ENCODE results near the gene COX7A2L.

Gene COX7A2L

GRCh38 chr2:42315844-42316470, 45.1 kb downstream of the COX7A2L start:
- no peak for DNase-seq

GRCh38 chr2:42314892-42315468, 46.0 kb downstream of the COX7A2L start:
- no peak for DNase-seq

GRCh38 chr2:42312106-42312505, 48.9 kb downstream of the COX7A2L start:
- no peak for DNase-seq

DNA sequence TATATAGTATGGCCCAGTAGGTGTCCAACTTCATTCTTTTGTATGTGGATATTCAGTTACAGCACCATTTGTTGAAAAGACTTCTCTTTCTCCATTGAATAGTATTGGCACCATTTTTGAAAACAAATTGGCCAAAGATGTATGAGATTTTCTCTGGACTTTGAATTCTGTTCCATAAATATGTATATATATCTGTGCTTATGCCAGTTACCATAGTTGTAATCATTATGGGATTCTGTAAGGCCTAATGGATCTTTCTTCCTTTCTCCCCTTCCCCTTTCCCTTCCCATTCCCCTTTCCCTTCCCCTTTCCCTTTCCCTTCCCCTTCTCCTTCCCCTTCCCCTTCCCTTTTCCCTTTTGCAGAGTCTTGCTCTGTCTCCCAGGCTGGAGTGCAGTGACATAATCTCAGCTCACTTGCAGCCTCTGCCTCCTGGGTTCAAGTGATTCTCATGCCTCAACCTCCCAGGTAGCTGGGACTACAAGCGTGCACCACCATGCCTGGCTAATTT, 51.0 kb downstream of the COX7A2L start:
- no peak for DNase-seq

- no peak for DNase-seq
These were observed 51.7 kb downstream of the COX7A2L start for GRCh38 chr2:42309366-42309765.

- no peak for DNase-seq
These were observed 53.8 kb downstream of the COX7A2L start for GRCh38 chr2:42307180-42307579.

DNA sequence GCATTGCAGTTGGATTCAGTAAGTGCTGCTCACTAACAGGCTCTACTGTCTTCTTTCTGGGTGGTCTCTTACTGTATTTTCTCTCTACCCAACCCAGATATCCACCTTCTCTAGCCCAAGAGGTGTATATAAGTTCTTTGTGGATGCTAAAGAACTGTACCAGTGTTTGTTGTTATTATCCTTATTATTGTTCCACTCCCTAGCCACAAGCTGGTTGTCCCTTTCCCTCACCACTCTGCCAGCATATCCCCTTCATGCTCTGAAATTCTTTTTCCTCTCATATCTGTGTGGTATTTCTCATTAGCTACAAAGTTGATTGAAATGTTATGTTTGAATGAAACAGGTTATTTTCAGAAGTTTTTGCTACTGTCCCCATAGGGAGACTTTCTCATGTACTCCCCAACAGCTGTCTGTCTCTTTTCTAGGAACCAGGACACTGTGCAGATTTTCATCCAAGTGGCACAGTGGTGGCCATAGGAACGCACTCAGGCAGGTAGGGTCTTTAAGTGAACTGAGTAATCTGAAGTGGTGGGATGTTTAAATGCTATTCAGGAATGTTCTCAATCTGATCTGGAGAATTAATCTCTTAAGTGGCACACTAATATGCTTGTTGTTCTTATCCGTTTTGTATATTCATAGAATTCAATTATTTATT, 56.8 kb downstream of the COX7A2L start:
- no peak for DNase-seq

GRCh38 chr2:42303252-42303651, 57.8 kb downstream of the COX7A2L start:
- no peak for DNase-seq

DNA sequence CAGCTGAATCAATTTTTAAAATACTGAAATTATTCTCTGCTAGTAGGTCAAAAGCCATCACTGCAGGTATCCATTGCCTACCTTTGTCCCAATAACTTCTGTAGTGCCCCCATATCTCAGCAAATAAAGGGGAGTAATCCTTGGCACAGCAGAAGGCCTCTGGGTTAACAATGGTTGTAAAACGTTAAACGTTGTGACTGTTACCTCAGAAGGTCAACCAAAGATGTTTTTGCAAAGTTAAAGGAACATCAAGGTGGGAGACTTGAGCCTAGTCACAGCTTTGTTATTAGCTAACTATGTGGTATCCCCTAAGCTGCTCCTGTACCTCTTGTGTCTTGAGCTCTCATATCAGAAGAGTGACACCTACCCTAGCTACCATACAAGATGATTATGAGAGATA, 60.5 kb downstream of the COX7A2L start:
- no peak for DNase-seq
